Measurements from ENCODE around the gene PSD4.

DNA sequence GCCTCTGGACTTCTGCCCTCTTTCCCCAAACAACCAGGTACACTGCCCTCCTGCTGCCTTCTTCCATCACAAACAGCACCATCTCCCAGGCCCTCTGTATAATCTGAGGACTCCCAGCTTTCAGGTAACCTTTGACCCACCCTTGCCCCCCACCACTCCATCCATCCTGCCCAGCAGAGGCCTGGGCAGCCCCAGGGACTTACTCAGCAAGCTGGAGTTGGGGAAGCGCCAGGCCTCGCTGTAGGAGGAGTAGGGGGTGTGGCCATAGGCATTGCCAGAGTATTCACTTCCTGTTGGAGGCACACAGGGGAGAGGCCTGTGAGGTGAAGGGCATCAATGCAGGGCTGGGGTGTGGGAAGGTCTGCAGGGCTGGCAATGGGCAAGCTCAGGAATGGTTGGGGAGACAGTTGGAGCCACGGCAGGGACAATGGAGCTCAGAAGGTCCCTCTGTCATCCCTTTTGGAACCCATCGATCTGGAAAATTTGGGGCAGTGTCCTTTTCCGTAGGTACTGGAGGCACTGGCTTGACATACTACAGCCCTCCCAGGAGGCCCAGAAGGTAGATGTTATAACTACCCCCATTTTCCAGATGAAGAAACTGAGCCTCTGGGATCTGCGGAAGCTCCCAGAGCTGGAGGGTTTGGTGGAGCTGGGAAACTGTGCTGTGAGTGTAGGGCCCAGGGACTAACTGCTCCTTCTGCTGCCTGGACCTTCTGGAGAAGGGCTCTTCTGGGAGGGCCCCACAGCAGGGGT is 46.3 kb downstream of the PSD4 start:
- TF ChIP-seq POLR2AphosphoS5 (IDR thresholded peaks at IDR 0.05; ENCODE audit: low read depth, low read length) (no peak), PAX5 (IDR thresholded peaks at IDR 0.05; ENCODE audit: insufficient read depth, low read length, severe bottlenecking) (no peak)
